SU-DHL-6 (cell line): ENCODE data around the gene ZNF365.

ENCODE experiments used
- EZH2phosphoT487 ChIP-seq: fragments of 200-600 bp; sonication (generic), shearing (Covaris generic); conservative IDR thresholded peaks from 2 replicates; pipeline ENCODE4 v1.6.1; 2018; ENCODE audit warnings: mild to moderate bottlenecking, antibody characterized with exemption, low read length, moderate library complexity, mixed read lengths
- TF ChIP-seq, protein P1 (sequence below): fragments of 200-600 bp; sonication (generic); IDR thresholded peaks from one replicate; pipeline ENCODE4 v1.5.1; 2017; ENCODE audit warnings: antibody characterized with exemption, mild to moderate bottlenecking, low read length, moderate library complexity; ENCODE audit not compliant: insufficient read depth, poor library complexity, severe bottlenecking

DNA sequence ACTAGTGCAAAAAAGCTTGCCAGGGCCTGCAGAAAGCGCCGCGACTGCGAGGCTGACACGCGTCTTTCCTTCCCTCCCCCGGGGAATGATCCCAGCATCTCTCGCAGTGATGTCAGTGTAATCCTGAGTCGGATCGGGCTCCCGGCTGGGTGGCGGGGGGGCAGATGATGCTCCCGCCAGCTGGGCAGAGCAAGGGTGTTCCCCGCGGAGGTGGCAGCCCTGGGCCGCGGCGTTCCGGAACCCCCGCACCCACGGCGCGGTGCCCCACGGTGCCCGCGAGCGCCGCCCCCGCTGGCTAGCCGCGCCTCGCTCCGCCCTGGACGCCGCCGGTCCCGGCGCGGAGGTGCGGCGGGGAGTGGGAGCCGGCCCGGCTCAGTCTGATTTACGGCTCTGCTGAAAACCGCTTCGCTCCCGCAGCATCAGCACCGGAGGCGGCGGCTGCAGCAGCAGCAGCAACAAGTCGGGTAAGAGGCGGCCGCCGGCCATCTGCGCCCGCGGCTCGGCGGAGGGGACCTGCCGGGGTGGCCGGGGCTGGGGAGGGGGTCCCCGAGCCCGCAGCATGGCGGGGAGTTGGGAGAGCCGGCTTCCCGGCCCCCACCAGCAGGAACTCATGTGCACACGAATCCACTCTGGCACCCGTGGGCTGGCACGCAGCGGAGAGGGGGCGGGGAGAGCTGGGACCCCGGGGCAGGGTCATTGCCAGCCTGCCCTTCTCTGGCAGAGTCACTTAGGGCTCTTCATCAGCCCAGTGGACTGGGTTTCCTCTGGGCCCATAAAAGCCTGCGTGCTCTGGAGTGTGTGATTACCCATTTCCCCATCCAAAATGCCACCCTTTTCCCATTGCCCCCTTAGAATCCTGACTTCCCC lies at the start of gene ZNF365:
- TF ChIP-seq, protein P1, sequence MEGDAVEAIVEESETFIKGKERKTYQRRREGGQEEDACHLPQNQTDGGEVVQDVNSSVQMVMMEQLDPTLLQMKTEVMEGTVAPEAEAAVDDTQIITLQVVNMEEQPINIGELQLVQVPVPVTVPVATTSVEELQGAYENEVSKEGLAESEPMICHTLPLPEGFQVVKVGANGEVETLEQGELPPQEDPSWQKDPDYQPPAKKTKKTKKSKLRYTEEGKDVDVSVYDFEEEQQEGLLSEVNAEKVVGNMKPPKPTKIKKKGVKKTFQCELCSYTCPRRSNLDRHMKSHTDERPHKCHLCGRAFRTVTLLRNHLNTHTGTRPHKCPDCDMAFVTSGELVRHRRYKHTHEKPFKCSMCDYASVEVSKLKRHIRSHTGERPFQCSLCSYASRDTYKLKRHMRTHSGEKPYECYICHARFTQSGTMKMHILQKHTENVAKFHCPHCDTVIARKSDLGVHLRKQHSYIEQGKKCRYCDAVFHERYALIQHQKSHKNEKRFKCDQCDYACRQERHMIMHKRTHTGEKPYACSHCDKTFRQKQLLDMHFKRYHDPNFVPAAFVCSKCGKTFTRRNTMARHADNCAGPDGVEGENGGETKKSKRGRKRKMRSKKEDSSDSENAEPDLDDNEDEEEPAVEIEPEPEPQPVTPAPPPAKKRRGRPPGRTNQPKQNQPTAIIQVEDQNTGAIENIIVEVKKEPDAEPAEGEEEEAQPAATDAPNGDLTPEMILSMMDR, result no peak
- 0 out of 2 replicates have a peak, but pooled peaks have one; percentile 26 for TF ChIP-seq EZH2phosphoT487
